Esophagus squamous epithelium (tissue), 4 donors: ENCODE results near the gene ASPRV1.
"Not testable (repeated sequence)": the region's sequence is repeated elsewhere in the genome, so short reads cannot be mapped to it uniquely, and the experiment has no call there.

Experiments
- CTCF ChIP-seq, 6 experiments: fragments of 450-650 bp in 4 of 6; fragments of 200-600 bp in 2 of 6; sonication (generic) in 2 of 6; IDR thresholded peaks; one replicate each; pipeline ENCODE4 v1.5.1; 2016 to 2019; ENCODE audit warnings: antibody characterized with exemption in 6 of 6, mild to moderate bottlenecking in 4 of 6, moderate library complexity in 4 of 6
- POLR2A ChIP-seq, 4 donors: fragments of 450-650 bp; IDR thresholded peaks; one replicate each; pipeline ENCODE4 v1.6.1; 2017; ENCODE audit warnings: antibody characterized with exemption in 4 of 4, mild to moderate bottlenecking in 4 of 4, moderate library complexity in 3 of 4

GRCh38 chr2:69950671-69951070 lies 10.8 kb downstream of the ASPRV1 start:
- TF ChIP-seq CTCF, POLR2A (IDR thresholded peaks at IDR 0.05): not testable (repeated sequence)
